PC-9 (cell line): Measurements from ENCODE around the gene CKS1B. TPM values are rescaled to one million over a fixed set of nuclear protein-coding genes. Genes with fewer than 3 reads are reported as not detected.

Source experiments
- BruUV-seq: library from RNA; stranded (reverse); fragments of 400-500 nt; replicated peaks from 2 replicates; lab custom pipeline; 2021; lab: Mats Ljungman, UMichigan
- CTCF ChIA-PET: fragments of 300-600 bp; sonication (Branson Sonifier 250); formaldehyde crosslinking; loops from one replicate; lab custom pipeline; 2022; ENCODE audit warnings: antibody characterized with exemption; lab: Charles Lee
- POLR2A ChIA-PET: fragments of 300-600 bp; sonication (Branson Sonifier 250); formaldehyde crosslinking; loops from one replicate; lab custom pipeline; 2022; ENCODE audit warnings: antibody characterized with exemption; ENCODE audit not compliant: unreplicated experiment; lab: Charles Lee
- DNase-seq, 2 experiments: peaks; one replicate each; pipeline versions ENCODE4 v3.0.0 to v3.0.0-alpha.2; 2015 to 2022; ENCODE audit warnings: mixed read lengths in 1 of 2
- H2AFZ ChIP-seq: fragments of 200-600 bp; sonication (generic); 2 replicates; pipeline ENCODE4 v1.8.1; 2017; ENCODE audit warnings: antibody characterized with exemption
- H3F3A ChIP-seq: fragments of 200-600 bp; sonication (generic); 2 replicates; pipeline ENCODE4 v1.8.1; 2017; ENCODE audit warnings: antibody characterized with exemption, mild to moderate bottlenecking, low read depth; ENCODE audit not compliant: insufficient read depth
- H3K27ac ChIP-seq: fragments of 200-600 bp; sonication (generic); 2 replicates; pipeline ENCODE4 v1.6.1; 2016; ENCODE audit warnings: mixed run types
- H3K27me3 ChIP-seq: fragments of 200-600 bp; sonication (generic); 2 replicates; pipeline ENCODE4 v1.6.1; 2016; ENCODE audit warnings: low read depth, mixed run types; ENCODE audit not compliant: insufficient read depth
- H3K36me3 ChIP-seq: fragments of 200-600 bp; sonication (generic); 2 replicates; pipeline ENCODE4 v1.6.1; 2016; ENCODE audit warnings: low read depth, mixed run types
- H3K4me1 ChIP-seq: fragments of 200-600 bp; sonication (generic); replicated peaks from 2 replicates; pipeline ENCODE4 v1.6.1; 2016; ENCODE audit warnings: mixed run types; ENCODE audit not compliant: insufficient read depth
- H3K4me2 ChIP-seq: fragments of 200-600 bp; sonication (generic); 2 replicates; pipeline ENCODE4 v1.6.1; 2017; ENCODE audit warnings: mixed run types
- H3K4me3 ChIP-seq: fragments of 200-600 bp; sonication (generic); 2 replicates; pipeline ENCODE4 v1.6.1; 2016; ENCODE audit warnings: mixed run types
- H3K79me2 ChIP-seq: fragments of 200-600 bp; sonication (generic); 2 replicates; pipeline ENCODE4 v1.6.1; 2017; ENCODE audit warnings: low read depth, mixed run types
- H3K9me2 ChIP-seq: fragments of 200-600 bp; sonication (generic); 2 replicates; pipeline ENCODE4 v1.8.1; 2017; ENCODE audit warnings: mild to moderate bottlenecking; ENCODE audit not compliant: insufficient read depth
- H3K9me3 ChIP-seq: fragments of 200-600 bp; sonication (generic); 2 replicates; pipeline ENCODE4 v1.8.1; 2016; ENCODE audit warnings: low read depth; ENCODE audit not compliant: insufficient read depth
- H4K20me1 ChIP-seq: fragments of 200-600 bp; sonication (generic); 2 replicates; pipeline ENCODE4 v1.8.1; 2017; ENCODE audit not compliant: insufficient read depth
- CTCF ChIP-seq: fragments of 200-600 bp; sonication (generic); conservative IDR thresholded peaks from 2 replicates; pipeline ENCODE4 v1.6.1; 2017; ENCODE audit warnings: mixed run types, antibody characterized with exemption, mild to moderate bottlenecking, moderate library complexity
- EZH2 ChIP-seq: fragments of 200-600 bp; sonication (generic); IDR thresholded peaks from 2 replicates; pipeline ENCODE4 v1.8.0; 2017; ENCODE audit warnings: antibody characterized with exemption, low read depth
- intact Hi-C: fragments of 100-400 bp; cut with micrococcal nuclease; formaldehyde crosslinking; loops from one replicate; pipeline ENCODE4 v1.10.0; 2022; ENCODE audit not compliant: unreplicated experiment
- total RNA-seq: library from RNA; stranded (reverse); gene quantifications from 2 replicates; pipeline ENCODE4 v1.2.3, GENCODE V29; 2021

The CKS1B gene
- total RNA-seq, 1 experiment from 2014 or later = 236 TPM

GRCh38 chr1:154961207-154962155 lies 13.0 kb upstream of the CKS1B start, which contains the start of gene PYGO2:
TSS of gene PYGO2 (minus strand) at chr1:154961782. CDS start at chr1:154961576, 206 bp downstream.
- Histone ChIP-seq H3K4me2 (peak within 1 kb of the TSS; percentile 90), H3K9me3 (no peaks in the 10 kb centered on the region), H4K20me1 (no peaks in the 10 kb centered on the region), H3F3A (peaks cover 46% of the 10 kb centered on the region), H3K4me3 (peak within 1 kb of the TSS; percentile 78), H3K9me2 (no peaks in the 10 kb centered on the region), H3K27ac (peak within 1 kb of the TSS; percentile 72), H3K36me3 (peaks cover 14% of the 10 kb centered on the region; the same call in 1 of the 2 replicates), H3K79me2 (peaks cover 12% of the 10 kb centered on the region), H3K27me3 (no peaks in the 10 kb centered on the region), H2AFZ (peak within 1 kb of the TSS; percentile 72), H3K4me1 (peaks cover 20% of the 10 kb centered on the region)
- CTCF ChIA-PET = interaction anchor here (0.5 to 1.1 kb wide), 4 partner anchors 9 to 215 kb away, joined by 3 to 26 read pairs (median 4); partner anchors contain the start of gene SHC1
- TF ChIP-seq EZH2 (no peak), CTCF (peak; percentile 60; the same call in 1 of the 2 replicates)
- no TSS peak for BruUV-seq
- POLR2A ChIA-PET = interaction anchor here (0.6 to 1.6 kb wide), 3 partner anchors 9 to 402 kb away, joined by 3 to 18 read pairs (median 4); partner anchors contain the start of genes KCNN3 and SHC1
- intact Hi-C loops = loop anchor here (2.0 to 5.0 kb wide), 3 partner anchors 41 to 89 kb away; partner anchors contain the start of genes ADAM15 and ZBTB7B
- DNase-seq = peak; percentile 64 to 88

- Histone ChIP-seq H3K4me2 (peak overlapping the region; percentile 90), H3K4me3 (peak overlapping the region; percentile 78), H3K27ac (peak overlapping the region; percentile 72), H2AFZ (no peak overlapping the region), H3F3A (peaks cover 53% of the 10 kb centered on the region), H3K9me2 (no peaks in the 10 kb centered on the region), H3K4me1 (peaks cover 16% of the 10 kb centered on the region), H3K27me3 (no peaks in the 10 kb centered on the region), H3K36me3 (peaks cover 22% of the 10 kb centered on the region), H3K79me2 (peaks cover 12% of the 10 kb centered on the region), H3K9me3 (no peaks in the 10 kb centered on the region), H4K20me1 (no peaks in the 10 kb centered on the region)
- TF ChIP-seq CTCF (no peak; the same call in 1 of the 2 replicates), EZH2 (no peak)
- intact Hi-C loops = loop anchor here (5.0 kb wide), 1 partner anchor 40 kb away; the partner anchor contains the start of gene ZBTB7B
- ChIA-PET CTCF (no interaction called here), POLR2A (interaction anchor here (0.6 to 0.9 kb wide), 2 partner anchors 92 to 403 kb away, joined by 3 to 4 read pairs; partner anchors contain the start of gene KCNN3)
- DNase-seq = no peak
- BruUV-seq = TSS peak; percentile 82
These were observed 12.2 kb upstream of the CKS1B start for GRCh38 chr1:154962156-154962749.

- Histone ChIP-seq H3K4me1 (peaks cover 16% of the 10 kb centered on the region), H3K36me3 (peaks cover 26% of the 10 kb centered on the region), H3K27me3 (no peaks in the 10 kb centered on the region), H3K27ac (peak overlapping the region; percentile 72; the same call in 1 of the 2 replicates), H4K20me1 (no peaks in the 10 kb centered on the region), H3K9me3 (no peaks in the 10 kb centered on the region), H3K79me2 (peaks cover 12% of the 10 kb centered on the region), H3K4me2 (peak overlapping the region; percentile 90), H3K4me3 (peak overlapping the region; percentile 78), H3K9me2 (no peaks in the 10 kb centered on the region), H2AFZ (no peak overlapping the region), H3F3A (peaks cover 57% of the 10 kb centered on the region)
- no peak for TF ChIP-seq EZH2
- BruUV-seq = no TSS peak
- ChIA-PET POLR2A (interaction anchor here (0.6 kb wide), 1 partner anchor 9 kb away, joined by 11 read pairs; no protein-coding TSS in a partner anchor), CTCF (no interaction called here)
- no peak for DNase-seq
- intact Hi-C loops = loop anchor here (5.0 kb wide), 1 partner anchor 39 kb away; the partner anchor contains the start of gene ZBTB7B
These were observed 11.6 kb upstream of the CKS1B start for GRCh38 chr1:154962795-154963330.
